Occipital lobe (tissue), 1 donor: Measurements from ENCODE around the gene PFDN5. TPM values are rescaled to one million over a fixed set of nuclear protein-coding genes. Genes with fewer than 3 reads are reported as not detected.

Experiments used
- total RNA-seq: library from RNA; depleted of rRNA; stranded (reverse); fragments of >200 nt; gene quantifications from one replicate; pipeline ENCODE4 v1.2.3, GENCODE V29; 2014

PFDN5 gene
- total RNA-seq, 1 donor from 2014 or later: 423 TPM

Other genes starting within 250 kb of the PFDN5 start
- gene TNS2, start 245.5 kb upstream of the PFDN5 start, total RNA-seq: 11.1 TPM
- 29.6 TPM for gene SPRYD3, start 216.2 kb upstream of the PFDN5 start, total RNA-seq
- gene IGFBP6, start 197.9 kb upstream of the PFDN5 start, total RNA-seq: 6.2 TPM
- not detected for gene SOAT2, start 192.1 kb upstream of the PFDN5 start, total RNA-seq
- 19.7 TPM for gene ZNF740, start 114.8 kb upstream of the PFDN5 start, total RNA-seq
- gene CSAD, start 114.6 kb upstream of the PFDN5 start, total RNA-seq: 26.0 TPM
- gene ITGB7, start 88.3 kb upstream of the PFDN5 start, total RNA-seq: not detected
- gene RARG, start 63.3 kb upstream of the PFDN5 start, total RNA-seq: 7.6 TPM
- gene ESPL1, start 27.2 kb upstream of the PFDN5 start, total RNA-seq: 1.7 TPM
- gene MYG1, start 4.2 kb downstream of the PFDN5 start, total RNA-seq: 39.5 TPM
- 28.9 TPM for gene AAAS, start 26.1 kb downstream of the PFDN5 start, total RNA-seq
- not detected for gene SP7, start 40.8 kb downstream of the PFDN5 start, total RNA-seq
- gene SP1, start 84.6 kb downstream of the PFDN5 start, total RNA-seq: 14.8 TPM
- not detected for gene AMHR2, start 128.3 kb downstream of the PFDN5 start, total RNA-seq
- 5.9 TPM for gene PRR13, start 146.2 kb downstream of the PFDN5 start, total RNA-seq
- 181 TPM for gene PCBP2, start 156.6 kb downstream of the PFDN5 start, total RNA-seq
- gene MAP3K12, start 203.9 kb downstream of the PFDN5 start, total RNA-seq: 30.9 TPM
- gene TARBP2, start 205.7 kb downstream of the PFDN5 start, total RNA-seq: 28.1 TPM
- not detected for gene NPFF, start 211.9 kb downstream of the PFDN5 start, total RNA-seq